ENCODE data around the gene TAAR2.

DNA sequence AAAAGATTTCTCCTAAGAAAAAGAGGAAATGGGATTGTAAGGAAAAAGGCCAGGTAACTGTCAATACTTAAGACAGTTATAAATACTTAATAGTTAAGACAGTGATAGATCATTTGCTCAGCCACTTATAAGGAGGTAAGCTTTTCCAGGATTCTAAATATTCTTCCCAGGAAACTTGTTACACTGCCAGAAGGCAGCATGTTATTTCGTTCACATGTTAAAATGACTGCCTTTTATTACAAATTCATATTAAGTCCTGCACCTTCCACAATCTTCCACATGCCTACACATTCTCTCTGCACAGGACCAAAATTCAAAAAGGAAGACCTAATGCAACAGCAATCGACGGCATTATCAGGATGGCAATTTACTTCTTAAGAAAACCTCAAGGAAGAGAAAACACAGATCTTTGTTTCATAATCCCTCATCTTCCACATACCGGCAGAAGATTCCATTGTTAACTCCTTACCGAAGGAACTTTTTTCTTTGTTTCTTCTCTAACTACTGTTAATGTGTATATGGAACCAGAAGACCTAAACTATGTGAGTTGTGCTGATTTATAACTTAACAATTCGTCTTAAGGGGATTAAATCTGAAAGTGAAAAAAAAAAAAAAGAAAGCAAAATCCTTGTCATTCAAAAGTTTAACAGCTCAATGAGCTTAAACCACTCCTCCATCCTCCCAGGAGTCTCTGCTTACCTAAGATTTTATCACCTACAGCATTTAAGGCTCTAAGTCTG, 799 bp downstream of the TAAR2 start:
- TF ChIP-seq, protein P1, sequence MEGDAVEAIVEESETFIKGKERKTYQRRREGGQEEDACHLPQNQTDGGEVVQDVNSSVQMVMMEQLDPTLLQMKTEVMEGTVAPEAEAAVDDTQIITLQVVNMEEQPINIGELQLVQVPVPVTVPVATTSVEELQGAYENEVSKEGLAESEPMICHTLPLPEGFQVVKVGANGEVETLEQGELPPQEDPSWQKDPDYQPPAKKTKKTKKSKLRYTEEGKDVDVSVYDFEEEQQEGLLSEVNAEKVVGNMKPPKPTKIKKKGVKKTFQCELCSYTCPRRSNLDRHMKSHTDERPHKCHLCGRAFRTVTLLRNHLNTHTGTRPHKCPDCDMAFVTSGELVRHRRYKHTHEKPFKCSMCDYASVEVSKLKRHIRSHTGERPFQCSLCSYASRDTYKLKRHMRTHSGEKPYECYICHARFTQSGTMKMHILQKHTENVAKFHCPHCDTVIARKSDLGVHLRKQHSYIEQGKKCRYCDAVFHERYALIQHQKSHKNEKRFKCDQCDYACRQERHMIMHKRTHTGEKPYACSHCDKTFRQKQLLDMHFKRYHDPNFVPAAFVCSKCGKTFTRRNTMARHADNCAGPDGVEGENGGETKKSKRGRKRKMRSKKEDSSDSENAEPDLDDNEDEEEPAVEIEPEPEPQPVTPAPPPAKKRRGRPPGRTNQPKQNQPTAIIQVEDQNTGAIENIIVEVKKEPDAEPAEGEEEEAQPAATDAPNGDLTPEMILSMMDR (IDR thresholded peaks at IDR 0.05), result no peak
- TF ChIP-seq POLR2A (IDR thresholded peaks at IDR 0.05), result no peak

Measured in adrenal gland (tissue), 5 donors.